Astrocyte (in vitro differentiated cells and primary cell): ENCODE results near the gene ANKRD63. TPM values are rescaled to one million over a fixed set of nuclear protein-coding genes. Genes with fewer than 3 reads are reported as not detected.

Experiments used
- DNase-seq: peaks from one replicate; pipeline ENCODE4 v3.0.0-alpha.2; 2010; ENCODE audit warnings: low read depth
- FAIRE-seq: peaks from 2 replicates; lab custom pipeline; 2011; peaks lifted over from hg19 to GRCh38; lab: Jason Lieb, UNC
- H2AFZ ChIP-seq: 2 replicates; pipeline ENCODE4 v1.6.0; 2012; ENCODE audit warnings: low read depth, low read length, inconsistent platforms
- H3K27ac ChIP-seq: 2 replicates; pipeline ENCODE4 v1.5.1; 2011; ENCODE audit warnings: low read depth, low read length, inconsistent platforms
- H3K27me3 ChIP-seq: 2 replicates; pipeline ENCODE4 v1.6.0; 2011; ENCODE audit warnings: low read length, inconsistent platforms; ENCODE audit not compliant: insufficient read depth
- H3K36me3 ChIP-seq: 2 replicates; pipeline ENCODE4 v1.5.1; 2011; ENCODE audit warnings: low read length, inconsistent platforms; ENCODE audit not compliant: insufficient read depth
- H3K4me1 ChIP-seq: 2 replicates; pipeline ENCODE4 v1.5.1; 2011; ENCODE audit warnings: low read length, inconsistent platforms; ENCODE audit not compliant: insufficient read depth
- H3K4me2 ChIP-seq: 2 replicates; pipeline ENCODE4 v1.6.0; 2012; ENCODE audit warnings: low read length, inconsistent platforms
- H3K4me3 ChIP-seq: 2 replicates; pipeline ENCODE4 v1.5.1; 2011; ENCODE audit warnings: low read depth, mild to moderate bottlenecking, low read length, inconsistent platforms; ENCODE audit not compliant: insufficient read depth
- H3K79me2 ChIP-seq: 2 replicates; pipeline ENCODE4 v1.6.0; 2012; ENCODE audit warnings: mild to moderate bottlenecking, low read length, inconsistent platforms; ENCODE audit not compliant: insufficient read depth
- H3K9ac ChIP-seq: 2 replicates; pipeline ENCODE4 v1.6.0; 2012; ENCODE audit warnings: mild to moderate bottlenecking, low read length, inconsistent platforms
- H3K9me3 ChIP-seq: 2 replicates; pipeline ENCODE4 v1.5.1; 2012; ENCODE audit warnings: low read depth, mild to moderate bottlenecking, low read length, inconsistent platforms; ENCODE audit not compliant: insufficient read depth
- H4K20me1 ChIP-seq: 2 replicates; pipeline ENCODE4 v1.6.0; 2012; ENCODE audit warnings: low read length, inconsistent platforms; ENCODE audit not compliant: insufficient read depth
- H3K27ac Mint-ChIP-seq: one replicate; pipeline ENCODE4 v1.8.0; 2021; ENCODE audit warnings: mild to moderate bottlenecking, mixed read lengths; ENCODE audit not compliant: unreplicated experiment
- H3K27me3 Mint-ChIP-seq: one replicate; pipeline ENCODE4 v1.8.0; 2021; ENCODE audit warnings: low read depth, mixed read lengths; ENCODE audit not compliant: unreplicated experiment
- H3K36me3 Mint-ChIP-seq: one replicate; pipeline ENCODE4 v1.8.0; 2021; ENCODE audit warnings: low read depth, mixed read lengths; ENCODE audit not compliant: unreplicated experiment
- H3K4me1 Mint-ChIP-seq: one replicate; pipeline ENCODE4 v1.8.0; 2021; ENCODE audit warnings: low read depth, mixed read lengths; ENCODE audit not compliant: unreplicated experiment
- H3K4me3 Mint-ChIP-seq: one replicate; pipeline ENCODE4 v1.8.0; 2021; ENCODE audit warnings: mild to moderate bottlenecking, moderate library complexity, mixed read lengths; ENCODE audit not compliant: unreplicated experiment
- H3K9me3 Mint-ChIP-seq: one replicate; pipeline ENCODE4 v1.8.0; 2021; ENCODE audit warnings: mild to moderate bottlenecking, mixed read lengths; ENCODE audit not compliant: unreplicated experiment
- CTCF ChIP-seq: IDR thresholded peaks from 2 replicates; pipeline ENCODE4 v1.5.1; 2011; ENCODE audit warnings: low read depth, mild to moderate bottlenecking, inconsistent platforms, low read length, moderate library complexity; ENCODE audit not compliant: insufficient read depth
- EZH2 ChIP-seq: IDR thresholded peaks from 2 replicates; pipeline ENCODE4 v1.6.1; 2012; ENCODE audit warnings: mild to moderate bottlenecking, low read length, inconsistent platforms; ENCODE audit not compliant: insufficient read depth
- total RNA-seq: library from RNA; stranded (reverse); gene quantifications from 2 replicates; pipeline ENCODE4 v1.2.1, GENCODE V29; 2021

Gene ANKRD63
- total RNA-seq, 1 donor from 2014 or later = not detected

GRCh38 chr15:40328751-40329150 is 45.9 kb upstream of the ANKRD63 start:
- Histone ChIP-seq H3K4me1 (peaks cover 39% of the 10 kb centered on the region), H3K79me2 (peaks cover 25% of the 10 kb centered on the region), H2AFZ (no peak overlapping the region), H3K9me3 (no peaks in the 10 kb centered on the region), H3K9ac (peak overlapping the region; percentile 4), H3K4me2 (peak overlapping the region; percentile 23), H3K27ac (peak overlapping the region; percentile 33), H3K27me3 (no peaks in the 10 kb centered on the region), H3K4me3 (no peak overlapping the region), H3K36me3 (peaks cover 6% of the 10 kb centered on the region), H4K20me1 (peaks cover 23% of the 10 kb centered on the region)
- DNase-seq (no peak), FAIRE-seq (no peak)
- Mint-ChIP-seq H3K4me3 (peak overlapping the region; percentile 63), H3K27me3 (no peaks in the 10 kb centered on the region), H3K4me1 (peaks cover 64% of the 10 kb centered on the region), H3K27ac (peak overlapping the region; percentile 94), H3K9me3 (peaks cover 2% of the 10 kb centered on the region), H3K36me3 (peaks cover 13% of the 10 kb centered on the region)
- no peak for TF ChIP-seq CTCF

- Histone ChIP-seq H3K4me3 (no peak overlapping the region), H3K9ac (peak overlapping the region; percentile 4), H4K20me1 (peaks cover 21% of the 10 kb centered on the region), H3K27ac (peak overlapping the region; percentile 33), H3K9me3 (no peaks in the 10 kb centered on the region), H2AFZ (no peak overlapping the region), H3K4me2 (peak overlapping the region; percentile 23), H3K36me3 (peaks cover 6% of the 10 kb centered on the region), H3K27me3 (no peaks in the 10 kb centered on the region), H3K79me2 (peaks cover 25% of the 10 kb centered on the region), H3K4me1 (peaks cover 36% of the 10 kb centered on the region)
- Mint-ChIP-seq H3K27ac (peak overlapping the region; percentile 94), H3K9me3 (peaks cover 2% of the 10 kb centered on the region), H3K36me3 (peaks cover 13% of the 10 kb centered on the region), H3K4me1 (peaks cover 61% of the 10 kb centered on the region), H3K27me3 (no peaks in the 10 kb centered on the region), H3K4me3 (peak overlapping the region; percentile 63)
- peak; percentile 65 for DNase-seq
- peak; percentile 81 for FAIRE-seq
- no peak for TF ChIP-seq CTCF
- no peak for TF ChIP-seq EZH2
Measured at GRCh38 chr15:40328176-40328575, 45.3 kb upstream of the ANKRD63 start.

- H3K27me3 ChIP-seq = no peaks in the 10 kb centered on the region
- no peaks in the 10 kb centered on the region for H3K9me3 ChIP-seq
- DNase-seq (no peak), FAIRE-seq (no peak)
- peaks cover 6% of the 10 kb centered on the region for H3K36me3 ChIP-seq
- Mint-ChIP-seq H3K9me3 (no peaks in the 10 kb centered on the region), H3K36me3 (peaks cover 10% of the 10 kb centered on the region), H3K27ac (peak overlapping the region; percentile 94), H3K4me3 (peak overlapping the region; percentile 91), H3K27me3 (no peaks in the 10 kb centered on the region), H3K4me1 (peaks cover 59% of the 10 kb centered on the region)
- peaks cover 25% of the 10 kb centered on the region for H3K79me2 ChIP-seq
- H3K4me1 ChIP-seq = peaks cover 42% of the 10 kb centered on the region
- no peak for TF ChIP-seq CTCF
- TF ChIP-seq EZH2 = no peak
- no peak overlapping the region for H3K4me3 ChIP-seq
- peak overlapping the region; percentile 23 for H3K4me2 ChIP-seq
- no peak overlapping the region for H3K9ac ChIP-seq
- no peak overlapping the region for H3K27ac ChIP-seq
- no peak overlapping the region for H2AFZ ChIP-seq
- H4K20me1 ChIP-seq = peaks cover 21% of the 10 kb centered on the region
Measured at GRCh38 chr15:40327457-40327856, 44.6 kb upstream of the ANKRD63 start.
